GM12878 (cell line): ENCODE measurements around the gene PPP1R7. TPM values are rescaled to one million over a fixed set of nuclear protein-coding genes. Genes with fewer than 3 reads are reported as not detected.

Experiments used
- ATF2 ChIP-seq: IDR thresholded peaks from 2 replicates; pipeline ENCODE4 v1.6.1; 2012; ENCODE audit warnings: low read length, inconsistent platforms
- BCL3 ChIP-seq: IDR thresholded peaks from 2 replicates; pipeline ENCODE4 v1.6.1; 2011; ENCODE audit warnings: borderline replicate concordance, low read depth, mild to moderate bottlenecking, moderate library complexity, low read length; ENCODE audit not compliant: insufficient read depth, poor library complexity, severe bottlenecking
- EZH2 ChIP-seq: IDR thresholded peaks from 2 replicates; pipeline ENCODE4 v1.6.1; 2012; ENCODE audit warnings: low read depth, mild to moderate bottlenecking, control low read depth, inconsistent platforms, low read length, borderline replicate concordance; ENCODE audit not compliant: control insufficient read depth
- FOXM1 ChIP-seq: IDR thresholded peaks from 2 replicates; pipeline ENCODE4 v1.6.1; 2012; ENCODE audit warnings: low read depth, mild to moderate bottlenecking, inconsistent platforms, low read length, moderate library complexity
- HDAC2 ChIP-seq: fragments of 200-600 bp; sonication (generic); IDR thresholded peaks from 2 replicates; pipeline ENCODE4 v1.6.1; 2017
- IKZF1 ChIP-seq: fragments of 450-650 bp; conservative IDR thresholded peaks from 2 replicates; pipeline ENCODE4 v1.6.1; 2017; ENCODE audit warnings: antibody characterized with exemption, mild to moderate bottlenecking
- LARP7 ChIP-seq: fragments of 450-650 bp; IDR thresholded peaks from 2 replicates; pipeline ENCODE4 v1.6.1; 2017; ENCODE audit warnings: mild to moderate bottlenecking
- MEF2A ChIP-seq: IDR thresholded peaks from 2 replicates; pipeline ENCODE4 v1.6.1; 2011; ENCODE audit warnings: low read depth, mild to moderate bottlenecking, low read length, moderate library complexity; ENCODE audit not compliant: insufficient read depth
- NKRF ChIP-seq: fragments of 450-650 bp; conservative IDR thresholded peaks from 2 replicates; pipeline ENCODE4 v1.6.1; 2017; ENCODE audit warnings: mild to moderate bottlenecking, moderate library complexity
- NR2C2 ChIP-seq: IDR thresholded peaks from 2 replicates; pipeline ENCODE4 v1.6.1; 2011; ENCODE audit warnings: borderline replicate concordance, low read depth; ENCODE audit not compliant: control insufficient read depth, insufficient read length
- NR2F1 ChIP-seq: fragments of 450-650 bp; conservative IDR thresholded peaks from 2 replicates; pipeline ENCODE4 v1.6.1; 2017; ENCODE audit warnings: mild to moderate bottlenecking
- RELA ChIP-seq: fragments of 450-650 bp; IDR thresholded peaks from 2 replicates; pipeline ENCODE4 v1.8.0; 2014; ENCODE audit warnings: borderline replicate concordance; ENCODE audit not compliant: partially characterized antibody
- RELB ChIP-seq: fragments of 450-650 bp; IDR thresholded peaks from 2 replicates; pipeline ENCODE4 v1.6.1; 2017; ENCODE audit warnings: low read depth, mild to moderate bottlenecking, moderate library complexity
- RUNX3 ChIP-seq: IDR thresholded peaks from 2 replicates; pipeline ENCODE4 v1.6.1; 2012; ENCODE audit warnings: low read length, inconsistent platforms
- SMAD1 ChIP-seq: fragments of 450-650 bp; IDR thresholded peaks from 2 replicates; pipeline ENCODE4 v1.6.1; 2018; ENCODE audit warnings: mild to moderate bottlenecking, low read depth; ENCODE audit not compliant: partially characterized antibody
- SMC3 ChIP-seq: IDR thresholded peaks from 2 replicates; pipeline ENCODE4 v1.6.1; 2011; ENCODE audit warnings: low read length, improper control_type of control experiment, borderline replicate concordance
- TCF12 ChIP-seq: IDR thresholded peaks from 2 replicates; pipeline ENCODE4 v1.6.1; 2011; ENCODE audit warnings: low read depth, mild to moderate bottlenecking, low read length
- ZNF687 ChIP-seq: fragments of 450-650 bp; IDR thresholded peaks from 2 replicates; pipeline ENCODE4 v1.6.1; 2017; ENCODE audit warnings: mild to moderate bottlenecking, moderate library complexity
- polyA plus RNA-seq, 11 experiments: library from polyadenylated mRNA; depleted of rRNA in 4 of 11; unstranded in 6 of 11; stranded (reverse) in 5 of 11; fragments of >200 nt; fragmentation: Nextera tagmentation in 4 of 11; fragmentation: Illumina TruSeq in 1 of 11; extraction: Ambion mirVana in 4 of 11; extraction: Trizol in 1 of 11; gene quantifications; 1 replicate in 1 of 11; 2 replicates in 10 of 11; pipeline versions ENCODE4 v1.2.1 to v1.2.3, GENCODE V29; 2011 to 2016; ENCODE audit warnings: inconsistent platforms in 2 of 11, missing spikeins in 2 of 11, low read depth in 1 of 11
- total RNA-seq, 4 experiments: library from RNA; depleted of rRNA in 3 of 4; stranded (reverse); fragments of >200 nt in 3 of 4; fragmentation: Illumina TruSeq in 1 of 4; extraction: Trizol in 1 of 4; gene quantifications; 2 replicates each; pipeline versions ENCODE4 v1.2.1 to v1.2.3, GENCODE V29; 2013 to 2021

The PPP1R7 gene
- total and polyA plus RNA-seq, 10 of the 15 experiments (the other 5 are each of a cell fraction or from before 2014, with no cell fraction given): 78.5 to 174 (median 93.7) TPM

- TF ChIP-seq RUNX3: peak; percentile 86
- no peak for TF ChIP-seq NKRF
- peak; percentile 76; the same call in 1 of the 2 replicates for TF ChIP-seq TCF12
- 0 out of 2 replicates have a peak, but pooled peaks have one; percentile 10 for TF ChIP-seq MEF2A
- TF ChIP-seq IKZF1: no peak
- no peak for TF ChIP-seq ATF2
- TF ChIP-seq SMAD1: no peak
- TF ChIP-seq SMC3: no peak
- TF ChIP-seq BCL3: no peak
- TF ChIP-seq RELA: peak; percentile 13
- no peak for TF ChIP-seq LARP7
- TF ChIP-seq FOXM1: peak; percentile 16; the same call in 1 of the 2 replicates
- no peak for TF ChIP-seq NR2C2
- TF ChIP-seq HDAC2: no peak
- no peak for TF ChIP-seq RELB
- no peak for TF ChIP-seq EZH2
- TF ChIP-seq NR2F1: peak; percentile 70
- TF ChIP-seq ZNF687: peak; percentile 75; the same call in 1 of the 2 replicates
- TF ChIP-seq, all 136 proteins: peak for 20
Observed at GRCh38 chr2:241129086-241129871, 21.0 kb upstream of the PPP1R7 start (continued).
